B cell (primary cell): ENCODE results near the gene MT1A. TPM values are rescaled to one million over a fixed set of nuclear protein-coding genes. Genes with fewer than 3 reads are reported as not detected.
A peak's percentile ranks its signal among the peaks of the same experiment; 100 is the strongest.

Experiments
- ATAC-seq: fragments of 200-7000 bp; cut with Tn5 transposase; one replicate; pipeline ENCODE4 v1.10.0; 2021; ENCODE audit warnings: low read depth, mild to moderate bottlenecking, moderate number of reproducible peaks, moderate library complexity
- CTCF ChIA-PET: fragments of 350-600 bp; sonication (Branson Sonifier 250); formaldehyde crosslinking; loops from one replicate; lab custom pipeline; 2021; ENCODE audit warnings: antibody characterized with exemption, inconsistent platforms; lab: Charles Lee
- POLR2A ChIA-PET: fragments of 350-600 bp; sonication (Branson Sonifier 250); formaldehyde crosslinking; loops from one replicate; lab custom pipeline; 2021; ENCODE audit warnings: antibody characterized with exemption; lab: Charles Lee
- DNase-seq: peaks from one replicate; pipeline ENCODE4 v3.0.0; 2013
- H2AFZ ChIP-seq: 2 replicates; pipeline ENCODE4 v1.6.1; 2012; ENCODE audit warnings: mild to moderate bottlenecking, low read depth, low read length; ENCODE audit not compliant: insufficient read depth, poor library complexity, severe bottlenecking
- H3K27ac ChIP-seq, 2 donors: 1 replicate in 1 of 2; 2 replicates in 1 of 2; pipeline ENCODE4 v1.5.1; 2012 to 2013; ENCODE audit warnings: low read length in 2 of 2, mild to moderate bottlenecking in 2 of 2, moderate library complexity in 1 of 2
- H3K27me3 ChIP-seq, 4 experiments: fragments of 200-600 bp in 1 of 4; sonication (generic) in 1 of 4; replicated peaks in 1 of 4; 1 replicate in 2 of 4; 2 replicates in 2 of 4; pipeline versions ENCODE4 v1.6.1 to v1.7.0; 2013 to 2016; ENCODE audit warnings: low read length in 3 of 4, mild to moderate bottlenecking in 2 of 4, mixed read lengths in 1 of 4, moderate library complexity in 1 of 4; ENCODE audit not compliant: insufficient read depth in 4 of 4, control insufficient read depth in 3 of 4; ENCODE audit errors: control extremely low read depth in 1 of 4
- H3K36me3 ChIP-seq, 2 experiments: replicated peaks in 1 of 2; 1 replicate in 1 of 2; 2 replicates in 1 of 2; pipeline versions ENCODE4 v1.6.1 to v1.7.1; 2013; ENCODE audit warnings: low read length in 1 of 2; ENCODE audit not compliant: insufficient read depth in 2 of 2, control insufficient read depth in 1 of 2; ENCODE audit errors: control extremely low read depth in 1 of 2, extremely low read depth in 1 of 2
- H3K4me1 ChIP-seq, 2 donors: fragments of 200-600 bp in 1 of 2; sonication (generic) in 1 of 2; 1 replicate in 1 of 2; 2 replicates in 1 of 2; pipeline versions ENCODE4 v1.5.1 to v1.6.1; 2013 to 2017; ENCODE audit warnings: low read length in 2 of 2; ENCODE audit not compliant: control insufficient read depth in 2 of 2, insufficient read depth in 2 of 2
- H3K4me2 ChIP-seq: replicated peaks from 2 replicates; pipeline ENCODE3; 2012; ENCODE audit warnings: mild to moderate bottlenecking, low read depth, low read length; ENCODE audit not compliant: poor library complexity, severe bottlenecking
- H3K4me3 ChIP-seq, 5 experiments: fragments of 200-600 bp in 1 of 5; sonication (generic) in 1 of 5; 1 replicate in 3 of 5; 2 replicates in 2 of 5; pipeline versions ENCODE4 v1.5.1 to v1.7.0; 2011 to 2016; ENCODE audit warnings: low read length in 4 of 5, mild to moderate bottlenecking in 4 of 5, low read depth in 2 of 5, control low read depth in 1 of 5, moderate library complexity in 1 of 5; ENCODE audit not compliant: insufficient read depth in 1 of 5; ENCODE audit errors: control extremely low read depth in 1 of 5, extremely low read depth in 1 of 5
- H3K79me2 ChIP-seq: fragments of 200-600 bp; sonication (generic); one replicate; pipeline ENCODE4 v1.6.0; 2016; ENCODE audit warnings: low read length; ENCODE audit not compliant: control insufficient read depth, insufficient read depth
- H3K9ac ChIP-seq: fragments of 200-600 bp; sonication (generic); 2 replicates; pipeline ENCODE4 v1.6.1; 2017; ENCODE audit warnings: mild to moderate bottlenecking, low read length, moderate library complexity
- H3K9me3 ChIP-seq, 3 donors: one replicate each; pipeline versions ENCODE4 v1.6.1 to v1.7.1; 2013; ENCODE audit warnings: low read length in 2 of 3; ENCODE audit not compliant: control insufficient read depth in 2 of 3, insufficient read depth in 1 of 3; ENCODE audit errors: control extremely low read depth in 1 of 3
- H4K20me1 ChIP-seq: 2 replicates; pipeline ENCODE4 v1.6.0; 2012; ENCODE audit warnings: mild to moderate bottlenecking, low read length; ENCODE audit not compliant: insufficient read depth, control insufficient read depth, poor library complexity, severe bottlenecking
- H3K27ac Mint-ChIP-seq: one replicate; pipeline ENCODE4 v1.8.0; 2021; ENCODE audit warnings: mixed read lengths
- H3K27me3 Mint-ChIP-seq: one replicate; pipeline ENCODE4 v1.8.0; 2021; ENCODE audit warnings: mixed read lengths
- H3K4me1 Mint-ChIP-seq: one replicate; pipeline ENCODE4 v1.8.0; 2021; ENCODE audit warnings: mixed read lengths
- H3K4me3 Mint-ChIP-seq: one replicate; pipeline ENCODE4 v1.8.0; 2021; ENCODE audit warnings: mixed read lengths
- H3K9me3 Mint-ChIP-seq: one replicate; pipeline ENCODE4 v1.8.0; 2022; ENCODE audit warnings: mixed read lengths; ENCODE audit not compliant: insufficient read depth
- EZH2 ChIP-seq: IDR thresholded peaks from 2 replicates; pipeline ENCODE4 v1.6.1; 2012; ENCODE audit warnings: borderline replicate concordance, low read depth, mild to moderate bottlenecking, moderate library complexity, low read length; ENCODE audit not compliant: insufficient read depth, poor library complexity, severe bottlenecking
- WGBS: methylation state at CpG from one replicate; pipeline ENCODE4 v1.1.5; 2013; ENCODE audit warnings: missing lambda C conversion rate; ENCODE audit not compliant: insufficient coverage; 5-methylcytosine and 5-hydroxymethylcytosine counted together
- intact Hi-C: fragments of 100-400 bp; cut with micrococcal nuclease; formaldehyde crosslinking; loops from one replicate; pipeline ENCODE4 v1.10.0; 2022
- polyA plus RNA-seq: library from polyadenylated mRNA; depleted of rRNA; stranded (reverse); fragments of >200 nt; gene quantifications from 2 replicates; pipeline ENCODE4 v1.2.3, GENCODE V29; 2012
- total RNA-seq, 2 donors: library from RNA; stranded (reverse); fragments of 120-200 nt in 1 of 2; gene quantifications; 1 replicate in 1 of 2; 2 replicates in 1 of 2; pipeline versions ENCODE4 v1.2.3 to v1.2.4, GENCODE V29; 2013 to 2022
- TF ChIP-seq, protein P1 (sequence below): fragments of 200-600 bp; IDR thresholded peaks from one replicate; pipeline ENCODE4 v1.8.0; 2022; ENCODE audit warnings: antibody characterized with exemption, mild to moderate bottlenecking

MT1A gene
- total and polyA plus RNA-seq, 2 donors (not counting 1 experiment from before 2014, with no cell fraction given): not detected

DNA sequence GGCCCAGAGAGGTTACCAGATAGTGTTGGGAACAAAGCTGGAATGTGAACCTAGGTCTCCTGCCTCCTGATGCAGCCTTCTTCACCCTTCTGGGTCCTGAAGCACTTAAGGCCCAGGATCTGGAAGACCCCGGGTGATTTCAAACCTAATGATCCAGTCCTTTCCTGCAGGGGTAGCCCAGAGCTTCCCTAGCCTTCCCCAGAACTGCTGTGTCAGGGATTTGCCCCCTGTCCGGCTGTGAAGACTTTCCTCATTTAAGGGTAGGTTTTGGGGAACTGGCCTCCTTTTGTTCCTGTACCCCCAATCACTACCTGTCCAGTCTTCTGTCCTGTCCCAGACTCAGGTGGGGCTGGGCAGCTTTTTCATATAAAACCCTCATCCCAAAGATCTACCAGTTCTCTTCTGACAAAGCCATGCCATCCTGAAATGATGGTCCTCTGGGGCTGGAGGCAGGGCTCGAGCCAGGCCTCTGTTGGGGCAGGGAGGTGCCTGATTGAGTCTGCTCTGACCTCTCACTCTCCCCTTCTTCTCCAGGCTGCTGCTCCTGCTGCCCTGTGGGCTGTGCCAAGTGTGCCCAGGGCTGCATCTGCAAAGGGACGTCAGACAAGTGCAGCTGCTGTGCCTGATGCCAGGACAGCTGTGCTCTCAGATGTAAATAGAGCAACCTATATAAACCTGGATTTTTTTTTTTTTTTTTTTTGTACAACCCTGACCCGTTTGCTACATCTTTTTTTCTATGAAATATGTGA is 45.1 kb downstream of the MT1A start:
- Histone ChIP-seq H3K4me1 (peaks cover 14 to 15% of the 10 kb centered on the region in 2 donors), H3K9me3 (peaks cover 0 to 7% (median 0%) of the 10 kb centered on the region in 3 donors), H3K27me3 (peaks cover 0 to 9% (median 4%) of the 10 kb centered on the region in 4 experiments), H3K79me2 (no peaks in the 10 kb centered on the region), H4K20me1 (no peaks in the 10 kb centered on the region), H2AFZ (no peak overlapping the region), H3K36me3 (no peaks in the 10 kb centered on the region), H3K9ac (no peak overlapping the region), H3K4me3 (no peak overlapping the region), H3K27ac (no peak overlapping the region), H3K4me2 (peak overlapping the region; percentile 93)
- DNase-seq (no peak), ATAC-seq (no peak)
- ChIA-PET POLR2A (interaction anchor here (1.2 kb wide), 1 partner anchor 27 kb away, joined by 4 read pairs; no protein-coding TSS in a partner anchor), CTCF (interaction anchor here (1.4 to 2.2 kb wide), 3 partner anchors 18 to 107 kb away, joined by 4 to 17 read pairs (median 5); no protein-coding TSS in a partner anchor)
- Mint-ChIP-seq H3K9me3 (peaks cover 2% of the 10 kb centered on the region), H3K4me1 (peaks cover 21% of the 10 kb centered on the region), H3K4me3 (peak overlapping the region; percentile 95), H3K27me3 (peaks cover 7% of the 10 kb centered on the region), H3K27ac (no peak overlapping the region)
- WGBS: 87% methylated on average over 3 of the region's 5 CpGs
- TF ChIP-seq EZH2: no peak
- TF ChIP-seq, protein P1, sequence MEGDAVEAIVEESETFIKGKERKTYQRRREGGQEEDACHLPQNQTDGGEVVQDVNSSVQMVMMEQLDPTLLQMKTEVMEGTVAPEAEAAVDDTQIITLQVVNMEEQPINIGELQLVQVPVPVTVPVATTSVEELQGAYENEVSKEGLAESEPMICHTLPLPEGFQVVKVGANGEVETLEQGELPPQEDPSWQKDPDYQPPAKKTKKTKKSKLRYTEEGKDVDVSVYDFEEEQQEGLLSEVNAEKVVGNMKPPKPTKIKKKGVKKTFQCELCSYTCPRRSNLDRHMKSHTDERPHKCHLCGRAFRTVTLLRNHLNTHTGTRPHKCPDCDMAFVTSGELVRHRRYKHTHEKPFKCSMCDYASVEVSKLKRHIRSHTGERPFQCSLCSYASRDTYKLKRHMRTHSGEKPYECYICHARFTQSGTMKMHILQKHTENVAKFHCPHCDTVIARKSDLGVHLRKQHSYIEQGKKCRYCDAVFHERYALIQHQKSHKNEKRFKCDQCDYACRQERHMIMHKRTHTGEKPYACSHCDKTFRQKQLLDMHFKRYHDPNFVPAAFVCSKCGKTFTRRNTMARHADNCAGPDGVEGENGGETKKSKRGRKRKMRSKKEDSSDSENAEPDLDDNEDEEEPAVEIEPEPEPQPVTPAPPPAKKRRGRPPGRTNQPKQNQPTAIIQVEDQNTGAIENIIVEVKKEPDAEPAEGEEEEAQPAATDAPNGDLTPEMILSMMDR: no peak
- intact Hi-C loops: loop anchor here (10.0 kb wide), 1 partner anchor 49 kb away; the partner anchor contains the start of genes MT1A and MT1M
